ENCODE measurements around the gene KCNB1. TPM values are rescaled to one million over a fixed set of nuclear protein-coding genes. Genes with fewer than 3 reads are reported as not detected.

Gene KCNB1
- total RNA-seq, 1 experiment from 2014 or later: 0.68 TPM

GRCh38 chr20:49460131-49460530, 22.3 kb downstream of the KCNB1 start:
- Mint-ChIP-seq H3K9me3 (no peaks in the 10 kb centered on the region), H3K27ac (no peak overlapping the region), H3K27me3 (ENCODE audit: low read depth) (no peaks in the 10 kb centered on the region), H3K4me3 (no peak overlapping the region), H3K4me1 (no peaks in the 10 kb centered on the region), H3K36me3 (ENCODE audit: insufficient read depth in 1 of 3, low read depth in 3 of 3) (no peaks in the 10 kb centered on the region)
- Histone ChIP-seq H2BK12ac (ENCODE audit: insufficient read length, low read depth, low read length) (no peak overlapping the region), H4K5ac (ENCODE audit: insufficient read length, low read depth, low read length) (no peak overlapping the region), H3K27ac (ENCODE audit: insufficient read length, low read depth, low read length) (no peak overlapping the region), H2AFZ (ENCODE audit: low read length) (no peak overlapping the region), H3K23ac (ENCODE audit: insufficient read length, low read depth, low read length) (no peak overlapping the region), H2BK120ac (ENCODE audit: low read depth, low read length, poor library complexity, severe bottlenecking) (no peak overlapping the region), H2BK5ac (ENCODE audit: insufficient read length, low read length) (no peak overlapping the region), H3K27me3 (ENCODE audit: insufficient read depth, low read length) (no peaks in the 10 kb centered on the region), H3K79me1 (ENCODE audit: insufficient read depth, low read depth, low read length, poor library complexity, severe bottlenecking) (no peaks in the 10 kb centered on the region), H3K4me1 (ENCODE audit: insufficient read depth, low read length) (no peaks in the 10 kb centered on the region), H2AK5ac (ENCODE audit: insufficient read length, low read length) (no peak overlapping the region), H2BK20ac (ENCODE audit: low read depth, low read length, poor library complexity, severe bottlenecking) (no peak overlapping the region), H3K9ac (ENCODE audit: extremely low read depth, insufficient read length, low read length) (no peak overlapping the region), H2BK15ac (ENCODE audit: low read depth, low read length) (no peak overlapping the region), H3K4ac (ENCODE audit: low read depth, low read length) (no peak overlapping the region), H4K20me1 (ENCODE audit: control insufficient read depth, insufficient read depth, insufficient read length) (no peaks in the 10 kb centered on the region), H3K4me2 (ENCODE audit: insufficient read depth, insufficient read length, low read length) (no peak overlapping the region), H3K14ac (ENCODE audit: insufficient read depth, low read length) (no peak overlapping the region), H3K9me3 (ENCODE audit: control insufficient read depth, low read depth, low read length) (no peaks in the 10 kb centered on the region), H3K79me2 (ENCODE audit: insufficient read depth, low read length) (no peaks in the 10 kb centered on the region), H3K56ac (ENCODE audit: insufficient read length, low read depth, low read length) (no peak overlapping the region), H3K18ac (ENCODE audit: insufficient read length, low read depth, low read length) (no peak overlapping the region), H3K23me2 (ENCODE audit: insufficient read length, low read depth, low read length, poor library complexity, severe bottlenecking) (no peaks in the 10 kb centered on the region), H4K91ac (ENCODE audit: insufficient read length, low read depth, low read length) (no peak overlapping the region), H3T11ph (ENCODE audit: low read length) (no peak overlapping the region), H4K8ac (replicated peaks; ENCODE audit: insufficient read length, low read depth, low read length) (no peak overlapping the region)
- WGBS (ENCODE audit: extremely low coverage, insufficient read length, low lambda C conversion rate): no CpG with 5 or more reads among the region's 6 CpGs
- no peak for DNase-seq
- TF ChIP-seq CTCF (conservative IDR thresholded peaks at IDR 0.05): no peak

All from H9 (cell line).